ENCODE results near the gene INPP5A.

Gene INPP5A

DNA sequence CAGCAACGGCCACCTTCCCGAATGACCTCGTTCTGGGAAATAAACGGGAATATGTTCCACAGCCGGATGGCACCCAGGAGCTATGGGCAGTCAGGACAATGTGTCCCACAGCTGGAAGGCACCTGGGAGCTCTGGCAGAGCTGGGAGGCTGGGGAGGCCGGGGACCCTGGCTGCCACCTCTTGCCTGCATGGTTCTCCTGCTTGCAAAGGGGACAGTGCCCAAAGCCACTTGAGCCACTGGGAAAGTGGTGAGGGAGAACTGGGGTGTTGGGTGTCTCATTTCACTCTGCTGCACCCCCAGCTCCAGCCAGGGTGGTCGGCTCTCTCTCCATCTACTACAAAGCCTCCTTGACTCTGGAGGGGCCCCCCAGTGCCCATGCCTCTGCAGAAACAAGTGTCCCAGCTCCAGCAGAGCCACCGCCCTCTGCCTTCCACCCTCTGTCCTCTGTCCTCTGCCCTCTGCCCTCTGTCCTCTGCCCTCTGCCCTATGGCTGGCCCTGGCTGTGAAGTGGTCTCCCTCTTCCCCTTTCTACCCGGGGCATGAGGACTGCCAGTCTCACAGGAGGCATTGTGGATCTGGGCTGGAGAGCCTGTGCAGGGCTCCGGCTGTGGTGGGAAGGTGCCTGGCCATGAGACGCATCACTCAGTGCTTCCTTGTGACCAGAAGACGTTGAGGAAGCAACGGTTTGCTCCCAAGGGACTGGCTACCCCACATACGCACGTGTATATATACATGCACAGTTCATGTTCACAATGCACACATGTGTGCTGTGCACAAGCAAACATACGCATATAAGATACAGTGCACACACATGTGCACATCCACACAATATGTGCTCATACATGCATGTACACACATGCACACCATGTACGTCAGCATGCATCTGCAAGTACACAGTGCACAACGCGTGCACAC is 21.5 kb upstream of the INPP5A start:
- in situ Hi-C loops (cut with MboI; ENCODE audit: low pct_unique_long_range_greater_than_20kb, low sequenced_read_pairs, unreplicated experiment), result no loop called here
- TF ChIP-seq, protein P1, sequence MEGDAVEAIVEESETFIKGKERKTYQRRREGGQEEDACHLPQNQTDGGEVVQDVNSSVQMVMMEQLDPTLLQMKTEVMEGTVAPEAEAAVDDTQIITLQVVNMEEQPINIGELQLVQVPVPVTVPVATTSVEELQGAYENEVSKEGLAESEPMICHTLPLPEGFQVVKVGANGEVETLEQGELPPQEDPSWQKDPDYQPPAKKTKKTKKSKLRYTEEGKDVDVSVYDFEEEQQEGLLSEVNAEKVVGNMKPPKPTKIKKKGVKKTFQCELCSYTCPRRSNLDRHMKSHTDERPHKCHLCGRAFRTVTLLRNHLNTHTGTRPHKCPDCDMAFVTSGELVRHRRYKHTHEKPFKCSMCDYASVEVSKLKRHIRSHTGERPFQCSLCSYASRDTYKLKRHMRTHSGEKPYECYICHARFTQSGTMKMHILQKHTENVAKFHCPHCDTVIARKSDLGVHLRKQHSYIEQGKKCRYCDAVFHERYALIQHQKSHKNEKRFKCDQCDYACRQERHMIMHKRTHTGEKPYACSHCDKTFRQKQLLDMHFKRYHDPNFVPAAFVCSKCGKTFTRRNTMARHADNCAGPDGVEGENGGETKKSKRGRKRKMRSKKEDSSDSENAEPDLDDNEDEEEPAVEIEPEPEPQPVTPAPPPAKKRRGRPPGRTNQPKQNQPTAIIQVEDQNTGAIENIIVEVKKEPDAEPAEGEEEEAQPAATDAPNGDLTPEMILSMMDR (IDR thresholded peaks at IDR 0.05; ENCODE audit: extremely low read depth, insufficient read depth, missing control alignments), result no peak
- peak; percentile 14 for DNase-seq (ENCODE audit: low spot score)

DNA sequence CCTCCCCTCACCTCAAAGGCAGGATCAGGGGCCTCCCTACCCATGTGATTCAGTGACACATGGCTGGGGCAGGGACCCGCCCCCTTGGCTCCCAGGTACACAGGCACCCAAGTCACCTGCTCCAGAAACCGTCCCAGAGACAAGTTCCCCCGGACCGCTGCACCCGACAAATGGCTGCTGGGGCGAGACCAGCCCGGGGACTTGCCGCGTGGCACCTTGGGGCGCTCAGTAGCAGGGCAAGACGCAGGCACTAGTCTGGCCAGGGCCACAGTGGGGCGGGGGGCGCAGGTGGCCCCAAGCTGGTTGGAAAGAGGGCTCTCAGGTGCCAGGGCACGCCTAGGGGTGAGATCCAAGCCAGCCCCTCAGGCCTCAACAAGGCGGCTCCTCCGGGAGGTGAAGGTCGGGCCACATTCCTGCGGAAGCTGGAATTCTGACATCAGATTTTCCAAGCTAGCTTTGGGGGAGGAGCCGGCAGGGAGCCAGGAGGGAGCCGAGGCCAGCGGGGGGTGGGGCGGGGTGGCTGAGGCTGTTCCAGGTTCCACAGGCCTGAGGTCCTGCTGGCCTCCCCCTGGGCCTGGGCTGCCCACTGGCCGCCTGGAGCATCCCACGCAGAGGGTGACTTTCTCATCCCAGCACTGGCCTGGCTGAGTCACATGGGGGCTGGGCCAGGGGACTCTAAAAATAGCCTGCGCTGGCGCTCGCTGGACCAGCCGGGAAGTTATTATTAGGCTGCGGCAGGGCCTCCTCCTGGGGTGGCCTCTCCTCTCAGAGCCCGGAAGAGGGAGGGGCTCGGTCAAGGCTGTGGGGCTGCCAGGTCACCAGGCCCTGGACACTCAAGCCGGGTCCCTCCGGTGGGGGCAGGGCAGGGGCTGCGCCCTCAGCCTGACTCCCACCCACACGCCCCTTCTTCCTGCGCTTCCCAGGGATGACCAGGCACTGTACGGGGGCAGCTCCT is 20.5 kb upstream of the INPP5A start:
- DNase-seq (ENCODE audit: low spot score), result no peak
- in situ Hi-C loops (cut with MboI; ENCODE audit: low pct_unique_long_range_greater_than_20kb, low sequenced_read_pairs, unreplicated experiment), result no loop called here
- TF ChIP-seq, protein P1 (IDR thresholded peaks at IDR 0.05; ENCODE audit: extremely low read depth, insufficient read depth, missing control alignments), result no peak

DNA sequence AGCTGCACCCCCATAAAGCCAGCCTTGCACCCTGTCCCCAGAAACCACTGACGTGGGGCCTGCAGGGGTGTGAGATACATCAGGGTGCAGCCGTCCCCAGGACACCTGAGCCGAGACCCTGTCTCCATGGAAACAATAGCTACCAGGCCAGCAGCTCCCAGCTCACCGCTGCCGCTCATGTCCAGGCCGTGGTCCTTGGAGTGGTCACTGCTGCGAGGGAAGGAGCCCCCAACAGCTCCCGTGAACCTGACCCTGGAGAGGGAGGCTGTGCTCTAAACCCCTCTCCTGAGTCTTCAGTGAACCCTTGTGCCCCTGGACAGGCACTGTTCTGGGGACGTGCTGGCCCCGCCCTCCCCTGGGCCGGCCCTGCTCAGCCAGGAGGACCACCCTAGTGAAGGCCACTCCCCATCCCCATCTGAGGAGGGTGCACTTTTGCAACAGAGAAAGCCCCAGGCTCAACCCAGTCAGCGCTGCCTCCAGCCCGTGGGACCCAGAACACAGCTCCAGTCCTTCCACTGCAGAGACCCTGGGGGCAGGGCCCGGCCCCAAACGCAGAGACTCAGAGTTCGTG is 19.6 kb upstream of the INPP5A start:
- TF ChIP-seq, protein P1 (IDR thresholded peaks at IDR 0.05; ENCODE audit: extremely low read depth, insufficient read depth, missing control alignments), result no peak
- in situ Hi-C loops (cut with MboI; ENCODE audit: low pct_unique_long_range_greater_than_20kb, low sequenced_read_pairs, unreplicated experiment), result no loop called here
- peak; percentile 21 for DNase-seq (ENCODE audit: low spot score)

DNA sequence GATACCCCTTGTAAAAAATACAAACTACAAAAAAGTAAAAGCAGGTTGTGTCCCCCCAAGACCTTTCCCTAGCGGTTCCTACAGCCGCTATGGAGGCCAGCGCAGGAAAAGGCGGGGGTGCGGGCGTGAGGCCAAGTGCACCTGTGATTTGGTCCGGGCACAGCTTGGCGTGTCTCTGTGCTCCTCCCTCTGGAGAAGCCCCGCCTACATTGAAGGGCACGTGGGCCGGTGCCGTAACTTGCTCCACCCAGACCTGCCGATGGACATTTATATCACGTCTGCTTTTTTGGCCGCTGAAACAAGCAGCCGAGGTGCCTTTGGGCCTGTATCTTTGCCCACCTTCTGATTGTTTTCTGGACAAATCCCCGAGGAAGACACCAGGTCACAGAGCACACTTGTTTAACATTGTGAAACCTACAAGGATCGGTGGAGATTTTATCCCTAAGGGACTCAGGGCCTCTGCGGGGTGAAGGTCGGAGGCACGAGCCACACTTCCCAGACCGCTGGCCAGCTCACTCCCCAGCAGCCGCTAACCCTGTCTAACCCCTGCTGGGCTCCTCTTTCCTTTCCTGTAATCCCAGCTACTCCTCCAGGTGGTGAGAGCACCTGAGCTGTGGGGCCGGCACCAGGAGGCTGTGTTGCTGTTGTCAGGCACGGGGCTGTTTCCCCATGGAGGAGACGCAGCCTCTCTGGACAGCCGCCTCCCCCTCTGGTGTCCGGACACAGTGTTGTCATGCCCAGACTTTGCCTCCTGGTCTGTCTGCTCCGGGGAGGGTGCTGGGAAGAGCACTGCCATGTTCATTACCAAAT is 18.8 kb upstream of the INPP5A start:
- in situ Hi-C loops (cut with MboI; ENCODE audit: low pct_unique_long_range_greater_than_20kb, low sequenced_read_pairs, unreplicated experiment), result no loop called here
- TF ChIP-seq, protein P1 (IDR thresholded peaks at IDR 0.05; ENCODE audit: extremely low read depth, insufficient read depth, missing control alignments), result no peak
- DNase-seq (ENCODE audit: low spot score), result peak; percentile 54

DNA sequence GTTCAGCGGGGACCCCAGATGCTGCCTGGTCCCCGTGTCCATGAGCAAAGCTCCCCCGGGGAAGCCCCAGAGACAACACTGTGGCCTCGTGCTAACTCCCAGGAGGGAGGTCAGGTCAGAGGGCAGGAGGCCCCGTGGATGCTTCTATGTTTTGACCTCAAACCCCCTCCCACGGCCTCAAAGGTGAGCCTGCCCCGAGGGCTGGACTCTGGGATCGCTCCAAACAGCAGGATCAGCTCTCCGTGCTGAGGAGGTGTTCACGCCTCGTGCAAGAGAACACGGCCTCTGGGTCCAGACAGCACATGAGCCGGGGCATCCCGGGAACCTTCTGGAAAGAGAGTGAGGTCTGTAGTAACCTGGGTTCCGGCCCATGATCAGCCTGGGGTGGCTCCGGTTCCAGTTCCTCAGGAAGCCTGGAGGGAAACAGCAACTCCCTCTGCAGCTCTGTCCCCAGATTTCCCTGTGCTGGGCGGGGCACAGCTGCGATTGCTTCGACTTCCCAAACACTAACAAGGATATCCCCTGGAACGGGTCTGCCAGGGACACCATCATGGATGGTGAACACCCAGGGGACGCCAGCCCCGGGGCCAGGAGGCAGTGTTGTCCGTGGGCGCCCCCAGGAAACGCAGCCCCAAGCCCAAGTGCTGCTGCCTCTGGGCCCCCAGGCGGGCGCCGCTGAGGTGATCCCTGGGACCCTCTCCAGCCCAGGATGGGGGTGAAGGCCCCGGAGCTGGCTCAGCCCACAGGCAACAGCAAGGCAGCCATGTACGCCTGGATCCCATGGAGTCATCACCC is 18.0 kb upstream of the INPP5A start:
- in situ Hi-C loops (cut with MboI; ENCODE audit: low pct_unique_long_range_greater_than_20kb, low sequenced_read_pairs, unreplicated experiment), result no loop called here
- TF ChIP-seq, protein P1 (IDR thresholded peaks at IDR 0.05; ENCODE audit: extremely low read depth, insufficient read depth, missing control alignments), result no peak

More for the DNA sequence above, 18.0 kb upstream of the INPP5A start:
- peak; percentile 28 for DNase-seq (ENCODE audit: low spot score)

All from GM13977 (cell line).